CD4-positive, alpha-beta memory T cell (primary cell): ENCODE measurements around the gene FOXL3. TPM values are rescaled to one million over a fixed set of nuclear protein-coding genes. Genes with fewer than 3 reads are reported as not detected.

Experiments
- CTCF ChIA-PET: fragments of 350-600 bp; sonication (Branson Sonifier 250); formaldehyde crosslinking; loops from one replicate; lab custom pipeline; 2021; ENCODE audit warnings: inconsistent platforms; ENCODE audit not compliant: partially characterized antibody; lab: Charles Lee
- POLR2A ChIA-PET: fragments of 350-600 bp; sonication (Branson Sonifier 250); formaldehyde crosslinking; loops from one replicate; lab custom pipeline; 2021; ENCODE audit not compliant: partially characterized antibody; lab: Charles Lee
- DNase-seq, 5 donors: peaks; one replicate each; pipeline versions ENCODE4 v3.0.0 to v3.0.0-alpha.2; 2020 to 2022; ENCODE audit warnings: mixed read lengths in 1 of 5
- H3K27ac ChIP-seq: one replicate; pipeline ENCODE4 v1.7.0; 2013; ENCODE audit warnings: low read depth, low read length
- H3K27me3 ChIP-seq: 2 replicates; pipeline ENCODE4 v1.7.0; 2013; ENCODE audit warnings: mild to moderate bottlenecking, low read length, moderate library complexity; ENCODE audit not compliant: insufficient read depth
- H3K36me3 ChIP-seq: 2 replicates; pipeline ENCODE4 v1.7.0; 2013; ENCODE audit warnings: mild to moderate bottlenecking, low read length, moderate library complexity; ENCODE audit not compliant: insufficient read depth
- H3K4me1 ChIP-seq: 2 replicates; pipeline ENCODE4 v1.7.0; 2013; ENCODE audit warnings: mild to moderate bottlenecking, low read length, moderate library complexity; ENCODE audit not compliant: insufficient read depth
- H3K4me3 ChIP-seq, 2 donors: one replicate each; pipeline ENCODE4 v1.7.0; 2013; ENCODE audit warnings: low read length in 2 of 2, mild to moderate bottlenecking in 1 of 2
- H3K9me3 ChIP-seq, 2 donors: one replicate each; pipeline ENCODE4 v1.7.0; 2013; ENCODE audit warnings: low read length in 2 of 2, control low read depth in 1 of 2; ENCODE audit not compliant: control insufficient read depth in 1 of 2
- H3K27ac Mint-ChIP-seq, 7 donors: one replicate each; pipeline ENCODE4 v1.8.0; 2020 to 2021; ENCODE audit warnings: mixed read lengths in 7 of 7, mild to moderate bottlenecking in 6 of 7, inconsistent platforms in 3 of 7, moderate library complexity in 3 of 7
- H3K27me3 Mint-ChIP-seq, 2 donors: one replicate each; pipeline ENCODE4 v1.8.0; 2020 to 2021; ENCODE audit warnings: mixed read lengths in 2 of 2
- H3K36me3 Mint-ChIP-seq, 2 donors: one replicate each; pipeline ENCODE4 v1.8.0; 2020 to 2021; ENCODE audit warnings: mixed read lengths in 2 of 2, inconsistent platforms in 1 of 2, mild to moderate bottlenecking in 1 of 2
- H3K4me1 Mint-ChIP-seq, 4 donors: one replicate each; pipeline ENCODE4 v1.8.0; 2020 to 2021; ENCODE audit warnings: mixed read lengths in 4 of 4, mild to moderate bottlenecking in 1 of 4
- H3K4me3 Mint-ChIP-seq, 8 donors: one replicate each; pipeline ENCODE4 v1.8.0; 2020 to 2021; ENCODE audit warnings: mixed read lengths in 8 of 8, mild to moderate bottlenecking in 7 of 8, moderate library complexity in 6 of 8, inconsistent platforms in 3 of 8
- H3K9me3 Mint-ChIP-seq, 8 donors: one replicate each; pipeline ENCODE4 v1.8.0; 2020 to 2021; ENCODE audit warnings: mixed read lengths in 8 of 8, mild to moderate bottlenecking in 5 of 8, inconsistent platforms in 3 of 8, moderate library complexity in 1 of 8
- intact Hi-C: fragments of 100-400 bp; cut with micrococcal nuclease; formaldehyde crosslinking; loops from one replicate; pipeline ENCODE4 v1.15.1; 2023
- polyA plus RNA-seq, 2 donors: library from polyadenylated mRNA; unstranded; fragments of 300-500 nt; fragmentation: Illumina TruSeq; gene quantifications; one replicate each; pipeline ENCODE4 v1.2.3, GENCODE V29; 2021
- total RNA-seq, 2 experiments: library from RNA; stranded (reverse); gene quantifications; one replicate each; pipeline ENCODE4 v1.2.3, GENCODE V29; 2021

The FOXL3 gene
- total and polyA plus RNA-seq, 4 experiments from 2014 or later: not detected

DNA sequence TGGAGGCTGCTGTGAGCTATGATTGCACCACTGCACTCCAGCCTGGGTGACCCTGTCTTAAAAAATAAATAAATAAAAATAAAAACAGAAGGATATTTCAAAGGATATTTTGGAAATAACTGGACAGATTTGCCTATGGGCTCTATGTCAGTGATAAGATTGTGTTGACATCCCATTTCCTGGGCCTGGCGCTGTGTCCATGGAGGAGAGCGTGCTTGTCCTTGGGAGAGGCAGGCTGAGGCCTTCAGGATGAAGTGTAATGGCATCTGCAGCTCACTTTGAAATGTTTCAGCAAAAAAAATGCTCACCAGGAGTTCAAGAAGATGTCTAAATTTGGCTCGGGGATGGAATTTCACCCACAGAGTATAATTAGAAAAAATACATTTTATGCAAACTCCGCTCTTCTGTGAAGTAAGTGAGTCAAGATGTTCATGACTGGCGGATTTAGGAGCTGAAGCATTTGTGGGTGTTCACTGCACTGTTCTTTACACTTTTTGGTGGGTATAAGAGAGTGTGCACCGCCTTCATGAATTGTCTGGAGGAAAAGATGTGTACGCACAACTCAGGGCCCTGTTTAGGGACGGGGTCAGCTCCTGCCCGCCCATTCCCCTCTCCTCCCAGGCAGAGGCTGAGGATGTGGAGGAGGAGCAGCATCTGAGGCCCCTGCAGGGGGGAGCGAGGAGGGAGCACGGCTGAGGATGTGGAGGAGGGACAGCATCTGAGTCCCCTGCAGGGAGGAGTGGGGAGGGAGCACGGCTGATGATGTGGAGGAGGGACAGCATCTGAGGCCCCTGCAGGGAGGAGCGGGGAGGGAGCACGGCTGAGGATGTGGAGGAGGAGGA is 18.5 kb upstream of the FOXL3 start:
- Mint-ChIP-seq H3K27ac (no peak overlapping the region), H3K4me3 (no peak overlapping the region), H3K9me3 (peaks cover 0 to 35% (median 22%) of the 10 kb centered on the region in 8 donors), H3K27me3 (peaks cover 1 to 3% of the 10 kb centered on the region in 2 donors), H3K36me3 (no peaks in the 10 kb centered on the region), H3K4me1 (no peaks in the 10 kb centered on the region)
- H3K4me1 ChIP-seq: no peaks in the 10 kb centered on the region
- no peaks in the 10 kb centered on the region for H3K36me3 ChIP-seq
- H3K4me3 ChIP-seq: no peak overlapping the region
- H3K9me3 ChIP-seq: no peaks in the 10 kb centered on the region
- ChIA-PET CTCF (no interaction called here), POLR2A (no interaction called here)
- no peaks in the 10 kb centered on the region for H3K27me3 ChIP-seq
- intact Hi-C loops: no loop called here
- no peak overlapping the region for H3K27ac ChIP-seq
- no peak for DNase-seq

DNA sequence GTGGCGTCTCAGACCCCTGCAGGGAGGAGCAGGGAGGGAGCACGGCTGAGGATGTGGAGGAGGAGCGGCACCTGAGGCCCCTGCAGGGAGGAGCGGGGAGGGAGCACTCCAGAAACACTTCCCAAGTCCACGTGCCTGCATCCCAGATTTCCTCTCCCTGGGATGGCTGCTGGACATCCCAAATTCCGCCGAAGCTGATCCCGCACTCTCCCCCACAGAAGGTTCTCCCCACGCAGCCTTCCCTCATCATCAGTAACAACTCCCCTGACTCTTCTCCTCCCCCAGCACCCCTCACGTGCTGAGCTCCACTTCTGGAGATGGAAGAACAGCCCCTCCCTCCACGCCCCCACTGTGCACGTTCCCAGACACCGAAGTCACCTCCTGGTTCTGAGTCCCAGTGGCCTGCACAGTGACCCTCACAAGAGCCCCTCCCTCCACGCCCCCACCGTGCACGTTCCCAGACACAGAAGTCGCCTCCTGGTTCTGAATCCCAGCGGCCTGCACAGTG is 17.8 kb upstream of the FOXL3 start:
- Histone ChIP-seq H3K9me3 (no peaks in the 10 kb centered on the region), H3K36me3 (no peaks in the 10 kb centered on the region), H3K4me1 (no peaks in the 10 kb centered on the region), H3K4me3 (no peak overlapping the region), H3K27ac (no peak overlapping the region), H3K27me3 (no peaks in the 10 kb centered on the region)
- H3K4me1 Mint-ChIP-seq: no peaks in the 10 kb centered on the region
- no peak for DNase-seq
- POLR2A ChIA-PET: no interaction called here
- CTCF ChIA-PET: no interaction called here
- H3K27me3 Mint-ChIP-seq: peaks cover 3% of the 10 kb centered on the region in 2 donors
- H3K36me3 Mint-ChIP-seq: no peaks in the 10 kb centered on the region
- H3K27ac Mint-ChIP-seq: no peak overlapping the region
- peaks cover 0 to 36% (median 23%) of the 10 kb centered on the region in 8 donors for H3K9me3 Mint-ChIP-seq
- H3K4me3 Mint-ChIP-seq: no peak overlapping the region
- intact Hi-C loops: no loop called here

DNA sequence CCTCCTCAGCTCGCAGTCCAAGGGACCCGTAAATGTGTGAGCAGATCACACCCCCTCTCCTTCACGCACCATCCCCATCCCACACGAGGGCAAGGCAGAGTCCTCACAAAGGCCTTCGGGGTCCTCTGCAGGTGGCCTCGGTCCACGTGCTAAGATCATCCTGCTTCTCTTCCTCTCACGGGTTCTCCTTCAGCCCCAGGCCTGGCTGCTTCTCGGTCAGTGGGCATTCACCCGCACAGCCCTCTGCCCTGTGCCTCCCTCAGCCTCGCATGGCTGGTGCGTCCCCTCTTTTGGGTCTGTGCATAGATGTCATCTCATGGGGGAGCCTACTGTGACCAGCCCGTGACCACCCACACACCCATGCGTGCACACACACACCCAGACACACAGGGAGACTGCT is 17.3 kb upstream of the FOXL3 start:
- Mint-ChIP-seq H3K9me3 (peaks cover 0 to 38% (median 24%) of the 10 kb centered on the region in 8 donors), H3K27ac (no peak overlapping the region), H3K36me3 (no peaks in the 10 kb centered on the region), H3K4me3 (no peak overlapping the region), H3K4me1 (no peaks in the 10 kb centered on the region), H3K27me3 (peaks cover 3 to 6% of the 10 kb centered on the region in 2 donors)
- ChIA-PET CTCF (no interaction called here), POLR2A (no interaction called here)
- intact Hi-C loops: no loop called here
- Histone ChIP-seq H3K36me3 (no peaks in the 10 kb centered on the region), H3K27ac (no peak overlapping the region), H3K4me1 (no peaks in the 10 kb centered on the region), H3K27me3 (no peaks in the 10 kb centered on the region), H3K4me3 (no peak overlapping the region), H3K9me3 (no peaks in the 10 kb centered on the region)
- DNase-seq: no peak

DNA sequence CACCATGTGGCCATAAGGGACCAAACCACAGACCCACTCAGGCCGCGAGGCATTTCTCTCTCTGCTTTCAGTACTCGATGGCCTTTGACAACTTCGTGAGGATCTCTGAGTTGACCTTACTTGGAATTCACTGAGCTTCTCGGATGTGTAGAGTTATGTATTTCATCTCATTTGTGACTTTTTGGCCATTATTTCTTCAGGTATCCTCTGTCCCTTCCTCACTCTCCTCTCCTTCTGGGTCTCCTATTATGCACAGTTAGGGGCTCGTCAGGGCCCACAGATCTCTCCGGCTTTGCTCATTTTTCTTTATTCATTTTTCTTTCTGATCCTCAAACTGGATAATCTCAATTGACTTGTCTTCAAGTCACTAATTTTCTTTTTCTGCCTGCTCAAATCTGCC is 16.6 kb upstream of the FOXL3 start:
- intact Hi-C loops: no loop called here
- no peaks in the 10 kb centered on the region for H3K27me3 ChIP-seq
- H3K4me3 Mint-ChIP-seq: no peak overlapping the region
- no peak for DNase-seq
- no peaks in the 10 kb centered on the region for H3K4me1 ChIP-seq
- peaks cover 4 to 7% of the 10 kb centered on the region in 2 donors for H3K27me3 Mint-ChIP-seq
- H3K4me1 Mint-ChIP-seq: no peaks in the 10 kb centered on the region
- POLR2A ChIA-PET: no interaction called here
- no peak overlapping the region for H3K4me3 ChIP-seq
- no peaks in the 10 kb centered on the region for H3K36me3 ChIP-seq
- no peak overlapping the region for H3K27ac Mint-ChIP-seq
- H3K9me3 ChIP-seq: no peaks in the 10 kb centered on the region
- H3K9me3 Mint-ChIP-seq: peaks cover 0 to 38% (median 23%) of the 10 kb centered on the region in 8 donors
- H3K36me3 Mint-ChIP-seq: no peaks in the 10 kb centered on the region
- no peak overlapping the region for H3K27ac ChIP-seq
- CTCF ChIA-PET: no interaction called here

DNA sequence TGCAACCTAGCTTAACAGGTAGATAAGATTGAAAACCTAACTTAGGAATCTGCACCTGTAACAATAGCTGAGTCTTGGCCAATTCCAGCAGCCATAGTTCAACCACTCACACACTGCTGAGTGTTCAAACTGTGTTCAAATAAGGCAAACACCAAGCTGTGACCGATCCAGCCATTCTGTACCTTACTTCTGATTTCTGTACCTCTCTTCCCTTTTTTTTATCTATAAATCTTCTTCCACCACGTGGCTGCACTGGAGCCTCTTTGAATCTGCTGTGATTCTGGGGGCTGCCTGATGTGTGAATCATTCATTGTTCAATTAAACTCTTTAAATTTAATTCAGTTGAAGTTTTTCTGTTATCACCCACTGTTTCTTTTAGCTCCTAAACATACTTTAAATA is 15.7 kb upstream of the FOXL3 start:
- Mint-ChIP-seq H3K9me3 (peaks cover 0 to 38% (median 23%) of the 10 kb centered on the region in 8 donors), H3K27me3 (peaks cover 4 to 7% of the 10 kb centered on the region in 2 donors), H3K4me1 (no peaks in the 10 kb centered on the region), H3K4me3 (peak overlapping the region in 1 of 8 donors; percentile 22), H3K27ac (no peak overlapping the region), H3K36me3 (no peaks in the 10 kb centered on the region)
- ChIA-PET POLR2A (no interaction called here), CTCF (no interaction called here)
- Histone ChIP-seq H3K36me3 (no peaks in the 10 kb centered on the region), H3K9me3 (no peaks in the 10 kb centered on the region), H3K27me3 (no peaks in the 10 kb centered on the region), H3K4me3 (no peak overlapping the region), H3K27ac (no peak overlapping the region), H3K4me1 (no peaks in the 10 kb centered on the region)
- intact Hi-C loops: no loop called here
- DNase-seq: no peak

DNA sequence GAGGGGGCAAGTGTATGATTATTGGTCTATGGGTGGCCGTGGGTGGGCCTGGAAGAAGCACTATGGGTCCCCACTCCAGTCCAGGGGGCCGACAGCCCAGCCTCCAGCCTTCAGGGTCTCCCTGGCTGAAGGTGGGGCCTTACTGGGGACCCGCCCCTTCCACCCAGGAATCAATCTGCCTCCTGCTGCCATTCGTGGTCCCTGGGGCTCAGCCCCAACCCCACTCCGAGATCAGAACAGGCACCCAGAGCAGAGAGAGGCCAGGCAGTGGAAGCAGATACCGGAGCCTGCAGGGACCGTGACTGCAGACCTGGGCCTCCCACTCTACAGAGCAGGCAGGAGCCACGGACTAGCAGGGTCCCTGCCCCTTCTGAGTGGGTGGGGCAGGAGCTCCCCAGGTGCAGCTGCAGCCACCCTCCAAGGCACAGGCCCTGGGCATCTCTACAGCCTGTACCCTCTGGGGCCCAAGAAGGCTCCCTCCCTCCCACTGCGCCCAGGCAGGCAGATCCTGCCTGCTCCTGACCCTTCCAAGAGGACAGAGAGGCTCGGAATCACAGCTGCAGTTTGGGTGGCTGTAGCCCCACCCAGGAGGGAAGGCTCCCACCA is 13.6 kb upstream of the FOXL3 start:
- H3K27me3 ChIP-seq: no peaks in the 10 kb centered on the region
- H3K4me3 ChIP-seq: no peak overlapping the region
- Mint-ChIP-seq H3K9me3 (peaks cover 0 to 37% (median 25%) of the 10 kb centered on the region in 8 donors), H3K4me3 (no peak overlapping the region), H3K36me3 (no peaks in the 10 kb centered on the region), H3K27me3 (peaks cover 9 to 16% of the 10 kb centered on the region in 2 donors), H3K4me1 (no peaks in the 10 kb centered on the region), H3K27ac (no peak overlapping the region)
- H3K4me1 ChIP-seq: no peaks in the 10 kb centered on the region
- H3K27ac ChIP-seq: no peak overlapping the region
- POLR2A ChIA-PET: no interaction called here
- intact Hi-C loops: no loop called here
- no peaks in the 10 kb centered on the region for H3K36me3 ChIP-seq
- CTCF ChIA-PET: no interaction called here
- DNase-seq: no peak
- no peaks in the 10 kb centered on the region for H3K9me3 ChIP-seq

DNA sequence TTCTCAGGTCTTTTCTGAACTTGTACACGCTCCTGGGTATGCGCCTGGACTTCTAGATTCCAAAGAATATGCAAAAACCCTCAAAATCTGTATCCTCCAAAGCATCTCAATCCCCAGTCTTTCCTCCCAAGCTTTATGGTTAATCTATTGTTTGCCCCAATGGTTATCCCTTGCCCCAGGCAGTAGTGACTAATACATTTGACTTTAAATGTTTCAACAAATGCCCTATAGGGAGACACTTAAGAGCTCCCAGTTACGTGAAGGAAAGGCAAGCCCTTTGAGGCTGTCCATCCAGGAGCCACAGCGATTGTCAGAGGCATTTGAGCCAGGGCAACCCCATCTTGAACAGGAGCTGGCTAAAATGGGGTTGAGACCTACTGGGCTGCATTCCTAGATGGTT is 12.7 kb upstream of the FOXL3 start:
- H3K4me3 ChIP-seq: no peak overlapping the region
- Mint-ChIP-seq H3K9me3 (peaks cover 0 to 36% (median 25%) of the 10 kb centered on the region in 8 donors), H3K4me1 (no peaks in the 10 kb centered on the region), H3K27ac (no peak overlapping the region), H3K27me3 (peaks cover 12 to 19% of the 10 kb centered on the region in 2 donors), H3K4me3 (no peak overlapping the region), H3K36me3 (no peaks in the 10 kb centered on the region)
- no peak overlapping the region for H3K27ac ChIP-seq
- POLR2A ChIA-PET: no interaction called here
- DNase-seq: no peak
- H3K36me3 ChIP-seq: no peaks in the 10 kb centered on the region
- CTCF ChIA-PET: interaction anchor here (0.6 kb wide), 1 partner anchor 13 kb away, joined by 3 read pairs; no protein-coding TSS in a partner anchor
- H3K9me3 ChIP-seq: no peaks in the 10 kb centered on the region
- H3K27me3 ChIP-seq: no peaks in the 10 kb centered on the region
- no peaks in the 10 kb centered on the region for H3K4me1 ChIP-seq
- intact Hi-C loops: no loop called here
